ENCODE measurements around the gene RBM33.

RBM33 gene

GRCh38 chr7:155796381-155797261 lies 152.2 kb downstream of the RBM33 start:
- no peak for DNase-seq (ENCODE audit: low read depth)

GRCh38 chr7:155797262-155798250 lies 153.1 kb downstream of the RBM33 start:
- DNase-seq (ENCODE audit: low read depth) = no peak

GRCh38 chr7:155798673-155799439 lies 154.4 kb downstream of the RBM33 start:
- DNase-seq (ENCODE audit: low read depth) = no peak

DNA sequence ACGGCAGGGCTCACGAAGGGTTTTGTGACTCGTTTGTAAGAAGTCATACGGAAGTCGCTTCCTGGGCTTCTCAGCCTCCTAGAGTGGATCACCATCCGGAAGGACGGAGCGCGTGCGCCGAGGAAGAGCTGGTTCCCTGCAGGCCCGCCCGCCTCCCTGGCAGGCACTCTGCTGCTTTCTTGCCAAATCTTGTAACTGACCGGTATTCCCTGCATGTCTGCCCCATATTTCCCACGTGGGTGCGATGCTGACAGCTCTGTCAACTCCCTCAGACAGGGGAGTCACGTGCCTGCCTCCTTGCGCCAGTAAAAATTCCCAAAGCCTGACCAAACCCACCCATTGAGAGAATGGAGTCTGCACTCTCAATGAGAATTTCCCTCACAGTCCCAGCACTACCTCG lies 155.1 kb downstream of the RBM33 start:
- no peak for DNase-seq (ENCODE audit: low read depth)

DNA sequence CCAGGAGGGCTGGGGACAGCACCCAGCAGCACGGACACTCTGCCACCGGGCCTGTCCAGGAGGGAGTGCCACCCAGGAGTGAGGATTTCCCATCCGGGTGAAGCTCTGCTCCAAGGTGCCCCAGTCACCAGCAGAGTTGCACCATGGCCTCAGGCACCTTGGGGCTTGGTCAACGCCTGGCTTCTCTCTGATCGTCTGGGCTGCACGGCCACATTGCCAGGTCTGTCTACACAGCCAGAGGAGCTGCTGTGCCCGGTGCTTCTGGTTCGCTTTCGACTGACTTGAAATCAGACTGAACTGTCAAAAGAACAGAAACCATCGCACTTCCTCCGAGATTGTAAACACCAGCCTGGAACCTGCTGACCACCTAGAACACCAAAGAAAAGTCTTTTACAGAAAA lies 155.8 kb downstream of the RBM33 start:
- DNase-seq (ENCODE audit: low read depth) = no peak

GRCh38 chr7:155800741-155801267 lies 156.3 kb downstream of the RBM33 start:
- DNase-seq (ENCODE audit: low read depth) = no peak

GRCh38 chr7:155802291-155802690 lies 157.8 kb downstream of the RBM33 start:
- DNase-seq (ENCODE audit: low read depth) = no peak

DNA sequence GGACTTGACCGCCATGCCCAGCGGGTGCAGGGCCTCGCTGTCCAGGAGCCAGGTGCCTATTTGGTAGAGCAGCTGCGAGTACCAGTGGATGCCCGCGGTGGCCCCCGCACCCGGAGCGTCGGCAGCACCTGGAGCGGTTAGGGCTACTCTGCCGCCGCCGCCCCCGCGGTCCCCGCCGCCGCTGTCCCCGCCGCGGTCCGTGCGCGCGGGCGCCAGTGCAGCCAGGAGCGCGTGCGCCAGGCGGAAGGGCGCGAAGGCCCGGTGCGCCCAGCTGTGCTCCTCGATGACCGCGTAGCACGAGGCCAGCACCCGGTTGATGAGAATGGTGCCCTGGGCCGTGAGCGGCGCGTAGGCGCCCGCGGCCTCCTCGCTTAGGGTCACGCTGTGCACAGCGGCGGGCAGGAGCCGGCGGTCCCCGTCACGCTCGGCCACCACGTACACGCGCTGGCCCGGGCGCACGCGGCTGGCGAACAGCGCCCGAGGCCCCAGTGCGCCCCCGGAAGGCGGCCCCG lies 158.5 kb downstream of the RBM33 start:
- no peak for DNase-seq (ENCODE audit: low read depth)

- no peak for DNase-seq (ENCODE audit: low read depth)
Measured at GRCh38 chr7:155803418-155804376, 159.2 kb downstream of the RBM33 start.

DNA sequence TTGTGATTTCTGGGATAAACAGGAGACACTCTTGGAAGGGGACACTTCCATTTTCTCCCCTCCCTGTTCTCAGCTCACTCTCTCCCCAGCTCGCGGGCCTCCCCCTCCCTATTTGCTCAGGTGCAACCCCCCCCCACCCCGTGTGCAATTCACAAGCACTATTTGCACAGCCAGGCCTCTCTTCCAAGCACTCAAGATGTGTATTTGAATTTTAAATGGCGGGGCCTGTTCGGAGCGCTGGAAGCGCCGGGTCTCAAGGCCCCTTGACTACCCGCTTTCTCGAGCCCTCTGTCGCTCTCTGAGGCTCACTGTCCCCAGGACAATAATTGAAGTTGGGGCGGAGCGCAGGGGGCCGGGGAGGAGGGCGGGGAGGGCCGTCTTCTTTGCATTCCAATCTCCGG lies 160.0 kb downstream of the RBM33 start:
- no peak for DNase-seq (ENCODE audit: low read depth)

GRCh38 chr7:155804897-155805825 lies 160.7 kb downstream of the RBM33 start:
- DNase-seq (ENCODE audit: low read depth) = no peak

- DNase-seq (ENCODE audit: low read depth) = no peak
Measured at GRCh38 chr7:155805826-155806095, 161.3 kb downstream of the RBM33 start.

DNA sequence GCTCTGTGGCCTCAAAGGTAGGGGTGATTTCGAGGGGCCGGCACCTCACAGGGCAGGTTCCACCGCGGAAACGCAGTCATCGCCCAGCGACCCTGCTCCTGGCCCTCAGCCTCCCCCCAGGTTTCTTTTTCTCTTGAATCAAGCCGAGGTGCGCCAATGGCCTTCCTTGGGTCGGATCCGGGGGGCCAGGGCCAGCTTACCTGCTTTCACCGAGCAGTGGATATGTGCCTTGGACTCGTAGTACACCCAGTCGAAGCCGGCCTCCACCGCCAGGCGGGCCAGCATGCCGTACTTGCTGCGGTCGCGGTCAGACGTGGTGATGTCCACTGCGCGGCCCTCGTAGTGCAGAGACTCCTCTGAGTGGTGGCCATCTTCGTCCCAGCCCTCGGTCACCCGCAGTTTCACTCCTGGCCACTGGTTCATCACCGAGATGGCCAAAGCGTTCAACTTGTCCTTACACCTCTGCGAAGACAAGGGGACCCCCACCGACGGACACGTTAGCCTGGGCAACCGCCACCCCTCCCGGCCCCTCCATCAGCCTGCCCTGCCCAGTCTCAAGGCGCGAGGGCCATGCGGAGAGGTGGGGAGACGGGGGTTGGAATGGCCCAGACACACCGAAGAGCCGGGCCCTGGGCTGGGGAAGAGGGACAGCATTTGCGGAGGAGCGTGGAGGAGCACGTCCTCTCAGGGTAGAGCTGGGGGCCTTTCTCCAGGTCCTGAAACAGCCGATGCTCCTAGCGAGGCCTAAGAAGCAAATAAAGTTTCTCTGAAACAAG lies 161.8 kb downstream of the RBM33 start:
- DNase-seq (ENCODE audit: low read depth) = no peak

GRCh38 chr7:155807065-155807671 lies 162.7 kb downstream of the RBM33 start:
- DNase-seq (ENCODE audit: low read depth) = no peak

- DNase-seq (ENCODE audit: low read depth) = no peak
Measured at GRCh38 chr7:155807789-155808548, 163.5 kb downstream of the RBM33 start.

DNA sequence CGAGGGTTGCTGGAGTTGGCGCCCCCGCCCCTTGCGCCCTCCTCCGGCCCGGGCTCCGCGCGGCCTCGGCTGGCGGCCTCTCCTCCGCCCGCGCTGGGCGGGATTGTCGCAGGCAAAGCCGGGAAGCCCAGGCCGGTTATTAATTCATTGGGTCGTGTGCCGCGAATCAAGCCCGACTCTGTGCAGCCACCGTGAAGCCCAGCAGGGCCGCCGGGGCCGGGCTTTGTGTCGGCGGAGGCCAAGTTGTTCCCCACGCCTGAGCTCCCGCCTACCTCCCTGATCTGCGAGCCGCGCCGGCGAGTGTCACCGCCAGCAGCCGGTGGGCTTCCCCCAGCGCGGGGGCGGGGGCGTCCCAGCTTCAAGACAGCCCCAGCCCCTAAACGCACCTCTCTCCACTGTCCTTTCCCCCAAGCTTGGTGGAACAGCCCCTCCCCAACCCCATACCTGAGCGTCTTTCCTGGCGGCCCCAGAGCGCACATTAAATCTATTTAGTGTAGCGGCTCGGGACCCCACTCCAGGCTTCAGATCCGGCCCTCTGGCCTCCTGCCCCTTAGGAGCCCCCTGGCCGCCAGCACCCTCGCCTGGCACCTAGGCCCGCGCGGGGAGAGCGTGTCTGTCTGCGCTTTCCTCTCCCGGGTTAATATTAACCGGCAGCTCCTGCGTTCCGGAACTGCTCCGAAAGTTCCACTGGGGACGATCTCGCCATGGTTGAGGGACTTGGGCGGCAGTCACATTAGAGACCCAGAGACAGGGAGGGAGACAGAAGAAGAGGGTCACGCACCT lies 164.3 kb downstream of the RBM33 start:
- no peak for DNase-seq (ENCODE audit: low read depth)
